Endothelial cell of umbilical vein (primary cell): Measurements from ENCODE around the gene MACROD2. TPM values are rescaled to one million over a fixed set of nuclear protein-coding genes. Genes with fewer than 3 reads are reported as not detected.

ENCODE experiments used
- BruUV-seq: library from RNA; stranded (reverse); fragments of 400-500 nt; replicated peaks from 2 replicates; lab custom pipeline; 2021; lab: Mats Ljungman, UMichigan
- CTCF ChIA-PET: fragments of 300-600, 350-600 bp; sonication (Branson Sonifier 250); formaldehyde crosslinking; loops from one replicate; lab custom pipeline; 2021; ENCODE audit warnings: antibody characterized with exemption, inconsistent platforms; lab: Charles Lee
- POLR2A ChIA-PET: fragments of 300-600, 350-600 bp; sonication (Branson Sonifier 250); formaldehyde crosslinking; loops from one replicate; lab custom pipeline; 2021; ENCODE audit warnings: antibody characterized with exemption, inconsistent platforms; lab: Charles Lee
- DNase-seq: peaks from one replicate; pipeline ENCODE4 v3.0.0-alpha.2; 2011; ENCODE audit warnings: low read depth, low spot score
- FAIRE-seq: peaks from 2 replicates; lab custom pipeline; 2011; peaks lifted over from hg19 to GRCh38; lab: Jason Lieb, UNC
- H2AFZ ChIP-seq: 2 replicates; pipeline ENCODE4 v1.6.0; 2012; ENCODE audit warnings: low read depth, low read length, control low read depth, inconsistent platforms
- H3K27ac ChIP-seq: 2 replicates; pipeline ENCODE4 v1.5.1; 2011; ENCODE audit warnings: low read depth, mild to moderate bottlenecking, control low read depth, low read length, moderate library complexity; ENCODE audit not compliant: insufficient read depth
- H3K27me3 ChIP-seq, 2 experiments: 2 replicates each; pipeline versions ENCODE4 v1.6.0 to v1.6.1; 2011; ENCODE audit warnings: low read length in 2 of 2, mixed read lengths in 1 of 2; ENCODE audit not compliant: control insufficient read depth in 2 of 2, insufficient read depth in 2 of 2
- H3K36me3 ChIP-seq, 2 experiments: 2 replicates in 1 of 2; 3 replicates in 1 of 2; pipeline ENCODE4 v1.5.1; 2011; ENCODE audit warnings: low read length in 2 of 2, mild to moderate bottlenecking in 1 of 2, moderate library complexity in 1 of 2; ENCODE audit not compliant: control insufficient read depth in 2 of 2, insufficient read depth in 2 of 2; ENCODE audit errors: extremely low read depth in 1 of 2
- H3K4me1 ChIP-seq: 3 replicates; pipeline ENCODE4 v1.5.1; 2011; ENCODE audit warnings: mild to moderate bottlenecking, low read length; ENCODE audit not compliant: control insufficient read depth, insufficient read depth; ENCODE audit errors: extremely low read depth
- H3K4me2 ChIP-seq: 2 replicates; pipeline ENCODE4 v1.6.1; 2011; ENCODE audit warnings: low read length, control low read depth, mixed read lengths; ENCODE audit not compliant: insufficient read depth
- H3K4me3 ChIP-seq, 3 experiments: fragments of 200-600 bp in 1 of 3; sonication (generic), shearing (Covaris generic) in 1 of 3; replicated peaks in 1 of 3; 2 replicates each; pipeline ENCODE4 v1.5.1; 2011 to 2016; ENCODE audit warnings: control low read depth in 3 of 3, low read length in 3 of 3, mild to moderate bottlenecking in 2 of 3, inconsistent platforms in 1 of 3, low read depth in 1 of 3, moderate library complexity in 1 of 3; ENCODE audit not compliant: insufficient read depth in 1 of 3
- H3K79me2 ChIP-seq: 2 replicates; pipeline ENCODE4 v1.6.0; 2012; ENCODE audit warnings: low read length, inconsistent platforms; ENCODE audit not compliant: control insufficient read depth, insufficient read depth
- H3K9ac ChIP-seq: replicated peaks from 2 replicates; pipeline ENCODE3; 2011; ENCODE audit warnings: low read length, control low read depth; ENCODE audit not compliant: insufficient read depth; ENCODE audit errors: extremely low read depth
- H3K9me1 ChIP-seq: replicated peaks from 3 replicates; pipeline ENCODE4 v1.6.0; 2011; ENCODE audit warnings: mild to moderate bottlenecking, low read length; ENCODE audit not compliant: control insufficient read depth, insufficient read depth; ENCODE audit errors: extremely low read depth
- H3K9me3 ChIP-seq: replicated peaks from 2 replicates; pipeline ENCODE4 v1.5.1; 2012; ENCODE audit warnings: low read length, inconsistent platforms; ENCODE audit not compliant: control insufficient read depth, insufficient read depth
- H4K20me1 ChIP-seq: replicated peaks from 2 replicates; pipeline ENCODE3; 2011; ENCODE audit warnings: mild to moderate bottlenecking, low read length; ENCODE audit not compliant: control insufficient read depth, insufficient read depth; ENCODE audit errors: extremely low read depth
- EZH2 ChIP-seq: IDR thresholded peaks from 2 replicates; pipeline ENCODE4 v1.6.1; 2012; ENCODE audit warnings: borderline replicate concordance, low read depth, mild to moderate bottlenecking, moderate library complexity, low read length, inconsistent platforms; ENCODE audit not compliant: severe bottlenecking
- FOS ChIP-seq: IDR thresholded peaks from 2 replicates; pipeline ENCODE4 v1.6.1; 2011; ENCODE audit warnings: mild to moderate bottlenecking, low read length, moderate library complexity, borderline replicate concordance; ENCODE audit not compliant: insufficient read depth
- GATA2 ChIP-seq: IDR thresholded peaks from 2 replicates; pipeline ENCODE4 v1.7.0; 2011; ENCODE audit warnings: low read depth, mild to moderate bottlenecking, moderate library complexity, mixed read lengths, low read length; ENCODE audit not compliant: insufficient read length, insufficient read depth
- JUN ChIP-seq: IDR thresholded peaks from 2 replicates; pipeline ENCODE4 v1.6.1; 2011; ENCODE audit warnings: borderline replicate concordance, low read depth; ENCODE audit not compliant: insufficient read length, insufficient read depth
- MYC ChIP-seq: IDR thresholded peaks from one replicate; pipeline ENCODE4 v1.6.1; 2011; ENCODE audit warnings: mild to moderate bottlenecking, low read depth, low read length
- POLR2A ChIP-seq: IDR thresholded peaks from 2 replicates; pipeline ENCODE4 v1.6.1; 2012; ENCODE audit warnings: low read depth, mild to moderate bottlenecking, control low read depth, low read length
- POLR2AphosphoS5 ChIP-seq: IDR thresholded peaks from 2 replicates; pipeline ENCODE4 v1.6.1; 2012; ENCODE audit warnings: low read depth, mild to moderate bottlenecking, control low read depth, low read length, moderate library complexity; ENCODE audit not compliant: insufficient read depth
- dilution Hi-C: fragments of 300-500 bp; cut with MboI; formaldehyde crosslinking; loops from one replicate; pipeline ENCODE4 v1.15.0; 2019; ENCODE audit warnings: low sequenced_read_pairs; ENCODE audit not compliant: extremely low pct_ligation_motif_present
- intact Hi-C: fragments of 100-400 bp; cut with micrococcal nuclease; formaldehyde crosslinking; loops from one replicate; pipeline ENCODE4 v1.10.0; 2022
- polyA plus RNA-seq, 4 experiments: library from polyadenylated mRNA; depleted of rRNA in 3 of 4; stranded (reverse) in 3 of 4; unstranded in 1 of 4; fragments of >200 nt; gene quantifications; 2 replicates each; pipeline versions ENCODE4 v1.2.1 to v1.2.3, GENCODE V29; 2011 to 2012; ENCODE audit warnings: missing spikeins in 1 of 4
- total RNA-seq: library from RNA; stranded (reverse); gene quantifications from 2 replicates; pipeline ENCODE4 v1.2.3, GENCODE V29; 2021
- TF ChIP-seq, protein P1 (sequence below): IDR thresholded peaks from 2 replicates; pipeline ENCODE4 v1.6.1; 2011; ENCODE audit not compliant: insufficient read depth, insufficient read length
- TF ChIP-seq, protein P2 (sequence below), 2 donors: IDR thresholded peaks; 1 replicate in 1 of 2; 2 replicates in 1 of 2; pipeline ENCODE4 v1.5.1; 2011; ENCODE audit warnings: low read length in 2 of 2, mild to moderate bottlenecking in 2 of 2, moderate library complexity in 2 of 2, control low read depth in 1 of 2, inconsistent platforms in 1 of 2, low read depth in 1 of 2; ENCODE audit not compliant: insufficient read depth in 1 of 2; ENCODE audit errors: extremely low read depth in 1 of 2

The MACROD2 gene
- total and polyA plus RNA-seq, 2 donors (not counting 3 experiments of a cell fraction or from before 2014, with no cell fraction given): 0.11 to 0.73 TPM

DNA sequence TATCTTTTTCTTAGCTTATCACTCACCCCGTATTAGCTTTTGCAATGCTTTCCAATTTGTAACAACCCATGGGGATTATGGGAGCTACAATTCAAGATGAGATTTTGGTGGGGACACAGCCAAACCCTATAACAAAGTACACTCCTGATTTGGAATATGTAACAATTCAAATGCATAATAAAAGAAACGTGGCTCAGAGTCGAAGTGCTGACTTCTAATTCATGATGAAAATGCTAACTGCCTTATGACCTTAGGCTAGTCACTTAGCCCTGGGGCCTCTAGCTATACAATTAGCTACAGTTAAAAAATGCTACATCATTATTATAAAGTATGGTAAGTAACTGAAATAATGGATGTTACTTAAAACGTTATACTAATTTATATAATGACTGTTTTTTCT lies 1297.1 kb downstream of the MACROD2 start:
- no peak overlapping the region for H3K4me3 ChIP-seq
- H2AFZ ChIP-seq: no peak overlapping the region
- intact Hi-C loops (no loop called here), dilution Hi-C loops (no loop called here)
- H3K27me3 ChIP-seq: no peaks in the 10 kb centered on the region
- H3K27ac ChIP-seq: no peak overlapping the region
- no peak for TF ChIP-seq MYC
- TF ChIP-seq FOS: no peak
- TF ChIP-seq, protein P1, sequence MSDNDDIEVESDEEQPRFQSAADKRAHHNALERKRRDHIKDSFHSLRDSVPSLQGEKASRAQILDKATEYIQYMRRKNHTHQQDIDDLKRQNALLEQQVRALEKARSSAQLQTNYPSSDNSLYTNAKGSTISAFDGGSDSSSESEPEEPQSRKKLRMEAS: no peak
- TF ChIP-seq, protein P2, sequence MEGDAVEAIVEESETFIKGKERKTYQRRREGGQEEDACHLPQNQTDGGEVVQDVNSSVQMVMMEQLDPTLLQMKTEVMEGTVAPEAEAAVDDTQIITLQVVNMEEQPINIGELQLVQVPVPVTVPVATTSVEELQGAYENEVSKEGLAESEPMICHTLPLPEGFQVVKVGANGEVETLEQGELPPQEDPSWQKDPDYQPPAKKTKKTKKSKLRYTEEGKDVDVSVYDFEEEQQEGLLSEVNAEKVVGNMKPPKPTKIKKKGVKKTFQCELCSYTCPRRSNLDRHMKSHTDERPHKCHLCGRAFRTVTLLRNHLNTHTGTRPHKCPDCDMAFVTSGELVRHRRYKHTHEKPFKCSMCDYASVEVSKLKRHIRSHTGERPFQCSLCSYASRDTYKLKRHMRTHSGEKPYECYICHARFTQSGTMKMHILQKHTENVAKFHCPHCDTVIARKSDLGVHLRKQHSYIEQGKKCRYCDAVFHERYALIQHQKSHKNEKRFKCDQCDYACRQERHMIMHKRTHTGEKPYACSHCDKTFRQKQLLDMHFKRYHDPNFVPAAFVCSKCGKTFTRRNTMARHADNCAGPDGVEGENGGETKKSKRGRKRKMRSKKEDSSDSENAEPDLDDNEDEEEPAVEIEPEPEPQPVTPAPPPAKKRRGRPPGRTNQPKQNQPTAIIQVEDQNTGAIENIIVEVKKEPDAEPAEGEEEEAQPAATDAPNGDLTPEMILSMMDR (IDR thresholded peaks at IDR 0.05; ENCODE audit: extremely low read depth in 1 of 2, insufficient read depth in 1 of 2, low read depth in 1 of 2, low read length in 2 of 2): no peak
- no peak for TF ChIP-seq JUN
- no peak for TF ChIP-seq POLR2A
- TF ChIP-seq EZH2: no peak
- TF ChIP-seq POLR2AphosphoS5: no peak
- TF ChIP-seq GATA2: no peak
- FAIRE-seq (no peak), DNase-seq (no peak)
- no peaks in the 10 kb centered on the region for H4K20me1 ChIP-seq
- H3K79me2 ChIP-seq: no peaks in the 10 kb centered on the region
- no peaks in the 10 kb centered on the region for H3K9me3 ChIP-seq
- H3K4me2 ChIP-seq: no peak overlapping the region
- no peak overlapping the region for H3K9ac ChIP-seq
- ChIA-PET POLR2A (no interaction called here), CTCF (interaction anchor here (1.3 kb wide), 1 partner anchor 9 kb away, joined by 3 read pairs; no protein-coding TSS in a partner anchor)
- BruUV-seq: no TSS peak
- H3K4me1 ChIP-seq: no peaks in the 10 kb centered on the region
- H3K36me3 ChIP-seq: no peaks in the 10 kb centered on the region
- H3K9me1 ChIP-seq: no peaks in the 10 kb centered on the region
